ENCODE measurements around the gene FBLN2.
"Not testable (repeated sequence)": the region's sequence is repeated elsewhere in the genome, so short reads cannot be mapped to it uniquely, and the experiment has no call there.

Gene FBLN2

DNA sequence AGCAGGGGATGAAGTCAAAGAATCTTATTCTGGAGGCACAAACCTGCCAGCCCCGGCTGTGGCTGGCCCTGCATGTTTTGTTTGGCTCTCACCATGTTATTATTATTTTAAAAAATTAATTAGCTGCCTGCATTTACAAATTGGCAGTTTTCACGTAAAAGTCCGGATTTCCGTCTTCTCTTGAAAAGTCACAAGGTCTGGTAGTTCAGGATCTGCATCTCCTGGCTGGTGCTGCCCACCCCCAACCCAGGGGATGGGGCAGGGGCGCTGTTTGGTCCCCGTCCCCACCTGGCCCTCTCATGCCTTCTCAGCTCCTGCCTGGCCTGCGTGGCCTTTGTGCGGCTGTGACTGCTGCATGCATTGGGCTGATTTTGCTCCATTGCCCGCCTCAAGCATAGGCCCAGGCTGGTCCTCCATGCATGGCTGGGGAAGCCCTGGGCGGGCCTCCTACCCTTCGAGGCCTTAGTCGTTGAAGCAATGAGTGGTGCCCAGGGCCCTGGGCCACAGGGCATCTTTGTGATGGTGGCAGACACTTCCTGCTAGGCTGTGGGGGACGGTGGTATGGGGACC, 2.0 kb downstream of the FBLN2 start:
- no peak for DNase-seq

DNA sequence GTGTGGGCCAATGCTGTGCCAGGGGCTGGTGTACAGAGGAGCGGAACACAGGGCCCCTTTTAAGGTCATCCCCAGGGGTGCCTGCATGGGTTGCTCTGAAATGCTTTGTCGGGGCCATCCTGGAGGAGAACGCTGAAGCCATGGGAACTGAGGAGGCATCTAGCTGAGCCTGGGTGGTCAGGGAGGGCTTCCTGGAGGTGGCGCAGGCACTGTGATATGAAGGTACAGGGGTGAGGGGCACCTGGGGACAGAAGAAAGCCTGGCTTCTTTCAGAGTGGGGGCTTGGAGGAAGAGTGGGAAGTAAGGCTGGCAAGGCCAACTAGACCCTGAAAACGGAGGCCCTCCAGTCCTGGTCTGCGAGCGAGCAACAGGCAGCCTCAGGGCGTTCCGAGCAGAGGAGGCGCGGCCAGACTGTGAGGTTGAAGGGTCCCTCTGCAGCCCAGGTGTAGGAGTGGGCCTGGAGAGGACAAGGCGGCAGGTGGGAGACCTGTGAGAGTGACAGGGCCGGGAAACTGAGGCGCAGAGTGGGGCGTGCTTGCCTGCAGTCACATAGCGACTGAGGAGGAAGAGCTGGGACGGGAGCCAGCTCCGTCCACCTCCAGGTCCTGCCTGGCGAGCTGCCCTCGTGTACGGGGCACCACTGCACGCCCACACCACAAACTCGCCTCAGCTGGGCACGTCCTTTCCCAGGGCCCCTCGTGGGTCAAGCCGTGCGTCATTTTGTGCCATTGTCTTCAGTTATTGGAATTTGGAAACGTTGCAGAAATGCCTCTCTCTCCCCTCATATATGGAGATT, 4.1 kb downstream of the FBLN2 start:
- no peak for DNase-seq

DNA sequence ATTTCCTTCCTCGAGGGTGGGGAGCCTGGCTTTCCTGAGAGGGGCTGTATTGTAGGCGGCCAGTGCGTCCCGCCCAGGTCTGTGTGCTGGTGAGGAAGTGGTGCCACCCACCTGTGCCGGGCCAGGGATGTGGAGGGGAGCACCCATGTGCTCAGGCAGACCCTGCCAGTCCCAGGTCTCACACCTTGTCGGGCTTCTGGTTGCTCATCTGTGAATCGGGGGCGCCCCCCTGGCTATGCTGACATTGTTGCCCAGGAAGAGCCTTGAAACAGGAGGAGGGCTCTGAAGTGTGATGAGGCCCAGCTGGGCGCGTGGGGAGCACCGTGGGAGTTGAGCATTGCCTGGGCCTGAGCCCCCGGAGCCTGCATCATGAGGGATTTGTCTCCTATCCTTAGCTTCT, 4.8 kb downstream of the FBLN2 start:
- DNase-seq = no peak

DNA sequence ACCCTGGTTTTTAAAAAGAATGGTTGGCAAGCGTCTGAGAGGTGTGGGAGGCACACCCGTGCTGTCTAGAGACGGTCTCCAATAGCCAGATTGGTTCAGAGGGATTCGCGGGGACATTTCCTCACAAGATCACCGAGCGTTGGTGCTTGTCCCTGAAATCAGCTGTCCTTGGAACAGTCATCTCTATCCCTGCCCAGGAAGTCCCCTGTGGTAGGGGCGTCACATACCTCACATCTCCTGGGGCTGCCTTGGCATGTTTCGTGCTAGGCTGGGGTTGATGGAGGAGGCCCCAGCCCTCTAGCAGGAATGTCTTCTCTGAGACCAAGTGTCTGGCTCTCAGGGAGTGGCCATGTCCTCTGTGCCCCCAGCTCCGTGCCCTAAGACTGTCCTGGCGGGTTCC, 6.8 kb downstream of the FBLN2 start:
- no peak for DNase-seq

DNA sequence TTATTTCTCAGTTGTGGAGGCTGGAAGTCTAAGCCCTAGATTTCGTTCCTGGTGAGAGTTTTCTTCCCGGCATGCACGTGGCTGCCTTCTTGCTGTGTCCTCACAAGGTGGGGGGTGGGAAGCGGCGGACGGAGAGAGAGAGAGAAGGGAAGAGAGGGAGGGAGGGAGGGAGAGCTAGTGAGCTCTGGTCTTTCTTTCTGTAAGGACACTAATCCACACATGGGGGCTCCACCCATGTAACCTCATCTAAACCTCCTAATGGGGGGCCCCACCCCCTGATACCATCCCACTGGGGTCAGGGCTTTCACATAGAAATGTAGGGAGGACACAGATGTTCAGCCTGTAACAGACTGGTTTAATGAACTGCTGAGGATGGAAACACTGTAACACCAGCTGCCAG, 7.3 kb downstream of the FBLN2 start:
- DNase-seq = no peak

DNA sequence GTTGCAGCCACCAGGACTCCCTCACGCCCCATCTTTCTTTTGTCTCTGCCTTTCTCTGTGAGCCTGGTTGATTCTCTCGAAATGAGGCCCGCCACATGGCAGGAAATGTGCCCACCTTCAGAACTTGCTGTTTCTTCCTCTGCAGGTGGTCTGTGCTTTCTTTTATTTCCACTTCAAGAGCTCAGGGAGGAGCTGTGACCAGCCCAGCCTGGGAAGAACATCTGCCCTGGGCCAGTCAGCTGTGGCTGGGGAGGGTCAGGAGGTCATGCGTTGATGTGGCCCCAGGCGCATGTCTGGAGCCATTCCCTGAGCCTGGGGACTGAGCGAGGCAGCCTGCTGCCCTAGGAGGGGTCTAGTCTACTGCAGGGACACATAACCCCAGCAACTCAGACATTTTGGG, 8.0 kb downstream of the FBLN2 start:
- no peak for DNase-seq

DNA sequence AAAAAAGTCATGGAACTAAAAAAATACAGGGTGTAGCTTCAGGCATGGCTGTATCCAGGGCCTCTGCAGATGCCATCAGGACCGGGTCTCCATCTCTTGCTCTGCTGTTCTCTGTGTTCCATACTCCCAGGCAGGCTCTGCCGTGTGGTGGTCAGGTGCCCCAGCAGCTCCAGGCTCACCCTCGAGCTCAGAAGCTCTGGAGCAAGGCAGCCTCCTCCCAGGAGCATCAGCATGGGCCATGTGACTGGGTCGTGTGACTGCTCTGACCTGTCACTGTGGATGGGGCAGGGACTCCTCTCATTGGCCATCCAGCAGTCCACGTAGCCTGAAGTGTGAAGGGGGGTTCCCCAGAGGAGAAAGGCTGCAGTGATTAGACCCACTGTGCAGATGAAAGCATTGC, 8.5 kb downstream of the FBLN2 start:
- no peak for DNase-seq

DNA sequence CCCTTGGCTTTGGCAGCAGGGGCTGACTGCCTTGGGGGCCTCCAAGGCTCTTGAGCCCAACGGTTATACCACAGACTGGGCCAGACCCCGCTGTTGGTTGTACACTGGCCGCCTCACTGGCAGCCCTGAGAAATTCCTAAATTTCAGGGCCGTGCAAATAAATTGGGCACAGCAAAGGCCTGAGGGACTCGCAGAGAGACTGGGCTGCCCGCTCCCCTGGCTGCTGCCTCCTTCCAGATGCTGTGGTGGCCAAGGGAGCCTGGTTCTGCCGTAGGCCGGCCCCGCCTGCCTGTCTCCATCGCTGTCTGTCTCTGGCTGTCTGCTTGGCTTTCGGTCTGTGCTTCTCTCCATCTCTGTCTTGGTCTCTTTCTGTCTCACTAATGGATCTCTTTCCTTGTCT, 9.0 kb downstream of the FBLN2 start:
- DNase-seq = no peak

DNA sequence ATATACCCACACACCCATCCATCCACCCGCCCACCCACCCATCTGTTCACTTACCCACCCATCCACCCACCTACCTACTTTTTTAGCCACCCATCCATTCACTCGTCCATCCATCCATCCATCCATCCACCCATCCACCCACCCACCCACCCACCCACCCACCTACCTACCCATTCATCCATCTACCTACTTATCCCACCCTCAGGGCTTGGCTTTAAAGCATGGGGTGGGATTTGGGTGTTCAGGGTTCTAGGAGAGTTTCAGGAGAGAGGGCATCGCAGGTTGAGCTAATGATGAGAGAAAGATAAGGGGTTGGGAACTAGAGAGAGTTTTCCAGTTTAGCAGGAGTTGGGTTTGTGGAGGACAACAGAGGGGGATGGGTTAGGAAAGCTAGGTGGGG, 9.7 kb downstream of the FBLN2 start:
- DNase-seq = no peak

DNA sequence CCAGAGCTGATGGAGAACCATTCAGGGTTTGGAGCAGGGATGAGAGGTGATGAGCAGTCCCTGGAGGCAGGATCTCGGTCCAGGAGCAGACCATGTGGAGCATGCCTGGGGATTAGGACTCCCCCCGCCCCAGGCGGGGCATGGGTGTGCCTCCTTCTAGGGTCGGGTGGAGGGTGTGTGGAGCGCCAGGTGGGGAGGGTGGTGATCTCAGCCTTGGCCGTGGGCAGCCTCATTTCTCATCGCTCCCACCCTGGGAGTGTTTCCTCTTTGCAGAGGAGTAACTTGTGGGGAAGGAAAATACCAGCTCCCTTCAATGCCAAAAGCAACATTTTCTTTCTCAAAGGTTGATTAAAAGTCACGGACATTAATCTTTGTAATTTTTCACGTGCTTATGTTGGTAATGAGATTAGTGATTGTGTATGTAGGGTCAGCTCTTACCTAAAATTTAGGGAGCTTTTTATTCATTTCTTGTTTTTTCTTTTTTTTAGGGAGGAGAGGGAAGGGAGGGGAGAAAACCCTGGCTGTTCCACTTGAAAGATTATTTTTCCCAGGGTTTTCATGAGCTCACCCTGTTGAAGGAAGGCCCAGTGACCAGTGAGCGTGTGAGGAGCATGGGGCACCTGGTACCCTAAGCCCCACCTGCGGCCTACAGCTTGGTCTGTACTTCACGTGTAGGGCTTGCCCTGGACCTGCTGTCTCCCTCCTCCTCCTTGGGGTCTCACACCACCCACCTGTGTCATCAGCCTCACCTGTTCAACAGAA, 11.0 kb downstream of the FBLN2 start:
- DNase-seq = no peak

DNA sequence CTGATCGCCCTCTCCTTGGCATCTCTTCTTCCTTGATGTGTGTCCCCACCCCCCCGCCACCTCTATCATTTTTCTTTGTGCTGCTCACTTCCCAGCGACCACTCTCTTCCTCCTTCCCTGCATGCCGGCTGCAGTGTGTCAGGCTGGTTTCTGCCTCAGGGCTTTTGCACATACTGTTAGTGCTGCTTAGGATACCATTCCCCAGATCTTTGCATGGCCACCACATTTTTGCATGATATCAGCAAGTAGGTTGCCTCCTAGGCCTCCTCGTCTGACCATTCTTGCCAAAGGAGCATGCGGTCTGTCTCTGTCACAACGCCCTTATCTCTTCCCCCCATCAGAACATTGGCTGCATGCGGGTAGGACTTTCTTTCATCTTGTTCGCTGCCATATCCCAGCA, 12.5 kb downstream of the FBLN2 start:
- DNase-seq = no peak

DNA sequence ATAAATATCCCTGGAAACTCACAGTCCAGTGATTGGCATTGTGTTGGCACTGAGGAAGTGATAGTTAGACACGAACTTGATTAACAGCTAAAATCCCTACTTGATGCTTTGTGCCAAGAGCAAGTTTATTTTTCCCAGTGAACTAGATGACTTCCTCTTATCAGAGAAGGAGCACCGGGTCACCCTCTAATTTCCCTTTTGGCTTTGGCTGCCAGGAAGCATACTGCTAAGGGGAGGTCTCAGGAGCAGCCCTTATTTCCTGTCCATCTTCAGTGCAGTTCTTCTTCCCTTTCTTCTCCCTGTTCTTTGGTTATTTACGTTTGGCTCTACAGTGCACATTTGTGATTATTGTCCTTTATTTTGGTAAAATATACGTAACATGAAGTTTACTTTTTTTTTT, 13.0 kb downstream of the FBLN2 start:
- no peak for DNase-seq

DNA sequence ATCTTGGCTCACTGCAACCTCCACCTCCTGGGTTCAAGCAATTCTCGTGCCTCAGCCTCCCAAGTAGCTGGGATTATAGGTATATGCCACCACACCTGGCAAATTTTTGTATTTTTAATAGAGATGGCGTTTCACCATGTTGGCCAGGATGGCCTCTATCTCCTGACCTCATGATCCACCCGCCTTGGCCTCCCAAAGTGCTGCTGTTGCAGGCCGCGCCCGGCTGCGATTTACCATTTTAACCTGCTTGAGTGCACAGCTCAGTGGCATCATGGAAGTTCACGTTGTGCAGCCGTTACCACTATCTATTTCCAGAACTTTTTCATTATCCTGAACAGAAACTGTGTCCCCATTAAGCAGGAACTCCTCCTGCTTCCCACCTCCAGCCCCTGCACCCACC, 13.5 kb downstream of the FBLN2 start:
- DNase-seq = not testable (repeated sequence)

DNA sequence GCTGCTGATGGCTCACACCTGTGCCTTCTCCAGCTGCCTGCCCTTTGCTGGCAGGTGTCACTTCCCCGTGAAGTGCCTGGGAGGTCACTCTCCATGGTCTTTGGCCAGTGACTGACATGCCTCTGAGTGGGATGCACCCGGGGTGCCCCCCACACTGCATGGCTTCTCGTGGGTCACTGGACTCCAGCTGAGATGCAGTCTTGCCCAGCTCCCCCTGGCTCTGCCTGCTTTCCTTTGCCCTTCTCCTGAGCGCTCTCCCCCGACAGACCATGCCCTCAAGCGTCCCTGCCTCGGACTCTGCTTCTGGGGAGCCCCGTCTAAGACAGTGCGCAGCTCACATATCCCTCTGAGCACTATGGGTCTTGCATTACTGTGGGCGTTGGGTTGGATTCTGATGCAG, 14.4 kb downstream of the FBLN2 start:
- DNase-seq = no peak

DNA sequence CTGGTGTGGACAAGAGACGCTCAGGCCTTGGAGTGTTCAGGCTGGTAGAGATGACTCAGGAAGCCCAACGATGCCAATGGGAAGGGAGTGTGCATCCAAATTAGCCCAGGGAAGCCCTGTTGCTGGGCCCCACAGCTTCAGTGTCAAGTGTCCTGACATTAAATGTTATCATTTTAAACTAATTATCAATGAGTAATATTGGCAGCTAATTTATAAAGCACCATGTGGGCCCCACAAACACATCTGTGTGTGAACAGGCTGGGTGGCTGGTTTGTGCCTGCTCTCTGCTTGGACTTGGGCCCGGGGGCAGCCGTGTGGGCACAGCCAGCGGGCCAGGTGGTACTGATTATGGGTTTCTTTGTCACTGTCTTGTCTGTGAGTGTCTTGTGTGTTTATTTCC, 15.0 kb downstream of the FBLN2 start:
- no peak for DNase-seq

DNA sequence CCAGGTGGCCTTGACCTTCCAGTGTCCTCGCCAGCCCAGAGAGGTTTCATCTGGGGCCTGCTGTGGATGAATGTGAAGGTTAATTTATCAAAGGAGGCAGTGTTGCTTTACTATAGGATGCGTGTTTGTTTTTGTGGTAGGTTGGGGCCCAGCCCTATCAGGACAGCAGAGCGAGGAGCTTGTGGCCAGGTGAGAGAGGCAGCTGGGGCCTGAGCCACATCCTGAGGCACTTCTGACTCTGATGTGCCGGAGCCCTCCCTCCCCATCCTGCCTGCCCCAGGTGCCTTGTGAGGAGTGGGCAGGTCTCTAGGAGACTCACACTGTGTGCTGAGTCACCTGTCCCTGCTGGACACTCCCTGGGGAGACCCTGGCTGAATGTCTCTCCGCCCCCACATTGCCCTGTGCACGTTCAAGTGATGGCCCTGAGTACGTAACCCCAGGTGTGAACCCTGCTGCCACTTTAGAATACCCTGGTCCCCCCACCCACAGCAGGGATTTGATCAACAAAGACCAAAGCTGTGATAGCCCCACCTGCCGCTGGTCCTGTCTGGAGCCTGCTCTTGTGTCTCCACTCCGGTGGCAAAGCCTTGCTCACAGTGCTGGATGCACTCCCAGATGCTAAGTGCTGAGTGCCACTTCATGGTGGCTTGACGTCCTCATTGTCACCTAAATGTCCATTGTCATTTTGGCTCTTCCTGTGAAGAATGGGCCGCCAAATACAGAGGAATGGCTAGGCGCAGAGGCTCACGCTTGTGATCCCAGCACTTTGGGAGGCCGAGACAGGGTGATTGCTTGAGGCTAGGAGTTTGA, 16.0 kb downstream of the FBLN2 start:
- no peak for DNase-seq

DNA sequence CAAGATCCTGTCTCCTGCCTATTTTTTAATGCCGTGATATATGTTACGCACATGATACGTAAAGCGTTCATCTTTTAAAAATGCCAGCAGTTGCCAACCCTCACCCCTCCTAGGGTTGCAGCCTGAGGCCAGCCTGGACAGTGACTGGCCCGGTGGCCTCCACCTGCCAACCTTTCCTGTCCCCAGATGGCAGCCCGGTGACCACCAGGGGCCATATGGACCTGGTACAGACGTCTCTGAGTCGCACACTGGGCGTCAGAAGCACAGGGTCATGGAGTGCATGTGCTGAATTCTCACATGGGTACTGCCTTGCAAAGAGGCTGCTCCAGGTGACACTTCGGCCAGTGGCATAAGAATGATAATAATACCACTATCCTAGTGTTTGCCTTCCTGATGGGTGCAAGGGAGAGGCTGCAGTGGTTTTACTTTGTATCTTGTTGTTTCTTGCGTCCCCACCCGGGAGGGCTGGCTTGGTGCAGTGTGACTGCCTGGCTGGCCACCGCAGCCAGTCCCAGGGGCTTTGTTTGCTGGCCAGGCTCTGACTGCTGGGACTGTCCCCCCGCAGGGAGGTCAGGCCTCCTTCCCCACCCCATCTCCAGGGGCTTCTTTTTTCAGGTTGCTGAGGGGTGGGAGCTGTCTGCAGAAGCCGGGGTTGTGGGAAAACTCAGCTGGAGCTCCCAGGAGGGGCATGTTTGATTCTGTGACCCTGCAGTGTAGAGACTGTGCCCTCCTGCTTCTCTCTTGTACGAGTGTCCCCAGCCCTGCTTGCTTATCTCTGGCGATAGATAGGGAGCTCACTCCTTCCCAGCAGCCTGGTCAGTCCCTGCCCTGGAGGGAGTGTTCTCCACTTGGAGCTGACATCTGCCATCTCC, 16.9 kb downstream of the FBLN2 start:
- DNase-seq = no peak

DNA sequence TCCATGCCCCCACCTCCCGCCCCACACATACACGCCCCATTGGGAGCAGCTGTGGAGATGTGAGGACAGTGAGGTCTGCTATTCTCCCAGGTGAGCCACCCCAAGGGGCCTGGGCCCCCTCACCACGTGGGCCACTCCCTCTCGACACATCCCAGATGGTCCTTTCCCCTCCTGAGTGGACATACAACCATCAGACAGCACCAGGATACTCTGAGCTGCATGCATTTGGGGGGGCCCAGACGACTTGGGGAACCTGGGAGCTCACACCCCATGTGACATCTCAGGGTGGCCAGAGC, 17.5 kb downstream of the FBLN2 start:
- DNase-seq = no peak

DNA sequence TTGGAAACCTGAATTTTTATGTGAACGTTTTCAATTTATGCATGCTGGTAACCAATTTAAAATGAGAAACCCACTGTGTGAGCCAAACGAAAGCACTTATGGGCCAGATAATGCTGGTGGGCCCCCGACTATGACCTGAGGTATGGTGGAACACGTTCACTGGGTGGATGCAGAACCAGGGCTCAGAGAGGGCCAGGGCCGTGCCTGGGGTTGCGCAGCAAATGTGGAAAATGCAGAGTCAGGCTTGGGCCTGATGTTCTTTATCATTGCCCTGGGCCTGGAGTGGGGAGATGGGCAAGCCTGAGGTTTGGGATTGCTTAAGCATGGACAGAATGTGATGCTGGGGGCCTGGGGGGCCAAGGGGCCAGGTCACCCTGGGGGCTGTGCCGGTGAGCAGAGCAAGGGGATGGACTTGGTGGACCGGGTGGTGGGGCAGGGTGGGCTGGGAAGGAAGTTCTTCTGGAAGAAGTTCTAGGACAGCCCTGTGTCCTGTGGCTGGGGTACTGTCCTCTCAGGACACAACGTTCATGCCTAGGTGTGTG, 17.9 kb downstream of the FBLN2 start:
- no peak for DNase-seq

DNA sequence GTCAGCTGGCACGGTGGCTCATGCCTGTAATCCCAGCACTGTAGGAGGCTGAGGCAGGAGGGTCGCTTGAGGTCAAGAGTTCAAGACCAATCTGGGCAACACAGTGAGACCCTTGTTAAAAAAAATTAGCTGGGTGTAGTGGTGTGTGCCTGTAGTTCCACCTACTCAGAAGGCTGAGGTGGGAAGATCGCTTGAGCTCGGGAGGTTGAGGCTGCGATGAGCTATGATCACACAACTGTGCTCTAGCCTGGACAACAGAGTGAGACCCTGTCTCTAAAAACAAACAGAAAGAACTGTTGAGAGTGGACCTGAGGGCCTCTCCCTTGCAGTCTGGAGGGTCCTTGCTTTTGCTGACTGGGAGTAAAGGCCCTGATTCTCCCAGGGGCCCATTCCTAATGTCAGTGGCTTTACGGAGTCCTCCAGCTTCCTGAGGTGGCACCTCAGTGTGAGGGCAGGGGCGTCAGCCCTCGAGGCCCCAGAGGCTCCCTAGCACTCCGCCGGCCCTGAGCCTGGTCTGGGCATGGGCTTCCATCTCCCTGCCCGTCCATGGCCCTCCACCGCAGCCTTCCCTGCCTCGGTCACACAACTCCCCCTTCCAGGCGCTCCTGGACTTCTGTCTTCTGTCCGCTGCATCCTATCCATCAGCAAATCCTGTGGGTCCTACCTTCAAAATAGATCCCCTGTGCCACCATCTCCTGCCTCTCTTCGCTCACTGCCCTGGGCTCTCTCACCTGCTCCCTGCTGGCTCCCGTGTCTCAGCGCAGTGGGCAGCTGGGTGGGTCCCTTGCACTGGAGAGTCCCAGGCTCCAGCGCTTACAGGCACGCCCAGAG, 19.0 kb downstream of the FBLN2 start:
- DNase-seq = no peak

DNA sequence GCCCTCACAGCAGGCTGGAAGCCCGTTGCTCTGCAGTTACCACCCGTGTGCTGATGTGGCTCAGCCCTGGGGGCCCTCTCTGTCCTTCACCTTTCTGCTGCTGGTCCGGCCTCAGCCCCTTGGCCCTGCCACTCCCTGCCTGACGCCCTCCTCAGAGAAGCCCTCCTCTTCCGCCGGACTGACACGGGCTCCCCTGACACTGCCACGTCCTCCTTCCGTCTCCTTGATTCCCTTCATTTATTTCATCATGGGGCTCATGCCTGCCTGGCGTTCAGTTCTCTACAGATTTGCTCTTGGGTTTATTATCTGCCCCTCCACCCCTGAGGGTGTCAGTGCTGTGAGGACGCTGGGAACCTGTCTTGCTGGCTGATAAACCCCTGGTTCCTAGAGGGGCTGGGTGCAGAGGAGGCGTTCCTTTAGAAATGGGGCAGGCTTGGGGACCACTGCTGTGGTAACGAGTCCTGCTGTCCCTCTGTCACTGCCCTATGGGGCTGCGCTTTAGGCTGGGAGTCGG, 19.6 kb downstream of the FBLN2 start:
- DNase-seq = no peak

All from NCI-H1092 (cell line).